Measurements from ENCODE around the gene JPH2. TPM values are rescaled to one million over a fixed set of nuclear protein-coding genes. Genes with fewer than 3 reads are reported as not detected.

The JPH2 gene
- total and polyA plus RNA-seq, 2 of the 4 experiments (the other 2 are of a cell fraction), result 0.44 to 0.54 TPM

DNA sequence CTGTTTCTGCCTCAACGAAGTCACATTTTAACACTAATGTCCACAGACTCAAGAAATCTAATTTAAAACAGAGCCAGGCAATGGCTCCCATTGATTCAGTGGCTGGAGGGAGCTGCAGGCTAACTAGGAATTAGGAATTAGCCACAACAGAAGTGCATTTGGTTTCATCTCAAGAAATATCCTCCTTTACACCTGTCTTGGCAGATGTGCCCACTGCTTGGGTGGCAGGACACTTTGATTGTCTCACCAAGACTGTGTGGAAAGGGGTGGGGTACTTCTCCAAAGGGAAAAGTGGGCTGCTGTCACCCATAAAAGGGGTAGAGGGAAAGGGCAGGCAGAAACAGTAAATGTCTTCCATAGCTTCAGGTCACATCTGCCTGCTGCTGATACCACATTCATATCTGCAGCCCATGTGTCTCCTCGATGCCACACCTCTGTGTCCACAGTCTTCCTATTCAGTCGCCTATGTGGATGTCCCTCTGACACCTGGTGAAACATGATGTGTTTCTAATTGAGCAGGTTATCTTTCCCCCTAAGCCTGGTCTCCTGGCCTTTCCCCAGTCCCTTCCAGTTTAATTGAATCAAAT lies 34.5 kb upstream of the JPH2 start:
- Histone ChIP-seq H2AFZ (replicated peaks; ENCODE audit: low read length, poor library complexity) (no peak overlapping the region), H4K5ac (ENCODE audit: low read depth, low read length) (no peak overlapping the region), H2BK5ac (ENCODE audit: low read depth, low read length, poor library complexity, severe bottlenecking) (no peak overlapping the region), H4K20me1 (ENCODE audit: insufficient read depth, low read length) (no peaks in the 10 kb centered on the region), H4K8ac (ENCODE audit: low read depth in 2 of 2, low read length in 2 of 2) (no peak overlapping the region), H2AK9ac (replicated peaks; ENCODE audit: low read depth, low read length, poor library complexity) (no peak overlapping the region), H3K4me3 (ENCODE audit: insufficient read depth, low read depth, low read length) (no peak overlapping the region), H3K9ac (ENCODE audit: low read depth, low read length) (no peak overlapping the region), H3K4me1 (ENCODE audit: control insufficient read depth, insufficient read depth, low read length) (no peaks in the 10 kb centered on the region), H3K27ac (ENCODE audit: insufficient read depth, low read length) (no peak overlapping the region), H3K27me3 (ENCODE audit: control insufficient read depth, insufficient read depth, low read length) (no peaks in the 10 kb centered on the region; the same call in 1 of the 2 replicates), H3K4ac (ENCODE audit: low read depth, low read length) (no peak overlapping the region), H3K23ac (ENCODE audit: low read depth, low read length) (no peak overlapping the region), H3K4me2 (ENCODE audit: low read depth, low read length) (no peak overlapping the region), H3K56ac (ENCODE audit: extremely low read depth, insufficient read depth, low read length) (no peak overlapping the region), H3K14ac (replicated peaks; ENCODE audit: low read depth, low read length) (no peak overlapping the region), H3K79me1 (ENCODE audit: low read depth in 1 of 2, low read length in 2 of 2) (no peaks in the 10 kb centered on the region), H3K9me1 (ENCODE audit: insufficient read depth, low read length) (no peaks in the 10 kb centered on the region), H2AK5ac (ENCODE audit: low read depth, low read length) (no peak overlapping the region), H2BK15ac (ENCODE audit: low read depth, low read length) (no peak overlapping the region), H4K91ac (ENCODE audit: insufficient read depth, low read depth, low read length) (no peak overlapping the region), H2BK20ac (ENCODE audit: low read depth, low read length) (no peak overlapping the region), H3K18ac (ENCODE audit: low read depth, low read length) (no peak overlapping the region), H2BK120ac (ENCODE audit: low read depth, low read length) (no peak overlapping the region), H3K9me3 (ENCODE audit: control insufficient read depth, insufficient read depth, low read length) (no peaks in the 10 kb centered on the region), H3K36me3 (ENCODE audit: control insufficient read depth, insufficient read depth, low read length) (no peaks in the 10 kb centered on the region)
- ChIA-PET CTCF (interaction anchor here (0.5 kb wide), 1 partner anchor 93 kb away, joined by 4 read pairs; no protein-coding TSS in a partner anchor), POLR2A (ENCODE audit: unreplicated experiment) (no interaction called here)
- dilution Hi-C loops (cut with HindIII; ENCODE audit: low sequenced_read_pairs, unreplicated experiment), result no loop called here
- WGBS, 2 experiments (ENCODE audit: extremely low coverage in 2 of 2, insufficient read length in 1 of 2), result no CpG with 5 or more reads among the region's 3 CpGs
- intact Hi-C loops (cut with micrococcal nuclease), result no loop called here
- in situ Hi-C loops (cut with MboI; ENCODE audit: low sequenced_read_pairs), result no loop called here
- TF ChIP-seq ELK1 (IDR thresholded peaks at IDR 0.05; ENCODE audit: borderline replicate concordance, low read depth, low read length) (no peak), RCOR1 (IDR thresholded peaks at IDR 0.05; ENCODE audit: insufficient replicate concordance, low read length) (no peak), POLR2A (IDR thresholded peaks at IDR 0.05; ENCODE audit: low read depth, low read length) (no peak), CHD1 (IDR thresholded peaks at IDR 0.05; ENCODE audit: low read depth, low read length) (no peak), CEBPB (IDR thresholded peaks at IDR 0.05; ENCODE audit: low read depth, low read length) (no peak)
- BruUV-seq (replicated peaks), result no TSS peak
- no peak for ATAC-seq (ENCODE audit: low read depth)
- DNase-seq, result no peak
